SK-N-DZ (cell line): ENCODE measurements around the gene HPS3.

Source experiments
- DNase-seq: peaks from one replicate; pipeline ENCODE4 v3.0.0-alpha.2; 2015; ENCODE audit warnings: low spot score

Gene HPS3

DNA sequence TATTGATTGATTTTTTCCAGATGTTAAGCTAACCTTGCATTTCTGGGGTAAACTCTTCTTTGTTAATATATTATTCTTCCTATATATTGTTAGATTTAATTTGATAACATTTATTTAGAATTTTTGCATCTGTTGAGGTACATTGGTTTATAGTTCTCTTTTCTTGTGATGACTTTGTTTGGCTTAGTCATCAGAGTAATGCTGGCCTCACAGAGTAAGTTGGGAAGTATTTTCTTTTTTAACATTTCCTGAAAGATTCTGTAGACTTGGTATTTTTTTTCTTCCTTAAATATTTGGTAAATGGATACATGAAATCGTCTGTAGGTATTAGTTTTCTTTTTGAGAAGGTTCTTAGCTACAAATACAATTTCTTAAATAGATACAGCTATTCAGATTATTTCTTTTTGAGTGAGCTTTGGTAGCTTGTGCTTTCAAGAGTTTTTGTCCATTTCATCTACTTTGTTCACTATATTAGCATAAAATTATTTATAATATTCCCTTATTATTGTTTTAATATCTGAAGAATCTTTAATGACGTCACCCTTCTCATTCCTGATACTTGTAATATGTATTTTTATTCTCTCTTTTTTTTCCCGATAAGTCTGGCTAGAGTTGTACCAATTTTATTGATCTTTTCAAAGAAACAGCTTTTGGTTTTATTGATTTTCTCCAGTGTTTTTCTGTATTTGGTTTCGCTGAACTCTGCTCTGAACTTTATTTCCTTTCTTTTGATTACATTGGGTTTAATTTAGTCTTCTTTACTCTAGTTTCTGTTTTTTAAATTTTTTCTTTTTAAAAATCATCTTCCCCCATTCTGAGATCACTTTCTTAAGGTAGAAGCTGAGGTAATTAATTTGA lies 6.5 kb upstream of the HPS3 start:
- no peak for DNase-seq

- DNase-seq: no peak
Measured at GRCh38 chr3:149128821-149129220, 617 bp upstream of the HPS3 start.

DNA sequence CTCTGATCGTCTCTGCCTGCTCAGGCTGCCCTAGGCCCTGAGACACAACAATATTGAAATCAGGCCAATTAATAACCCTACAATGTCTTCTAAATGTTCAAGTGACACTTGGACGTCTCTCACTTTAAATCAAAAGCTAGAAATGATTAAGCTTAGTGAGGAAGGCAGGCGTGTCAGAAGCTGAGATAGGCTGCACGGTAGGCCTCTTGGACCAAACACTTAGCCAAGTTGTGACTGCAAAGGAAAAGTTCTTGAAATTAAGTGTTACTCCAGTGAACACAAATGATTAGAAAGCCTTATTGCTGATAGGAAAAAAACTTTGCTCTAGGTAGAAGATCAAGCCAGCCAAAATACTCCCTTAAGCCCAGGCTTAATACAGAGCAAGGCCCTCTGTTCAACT lies 2.2 kb downstream of the HPS3 start:
- no peak for DNase-seq

GRCh38 chr3:149134575-149134974 lies 5.1 kb downstream of the HPS3 start:
- DNase-seq: no peak

DNA sequence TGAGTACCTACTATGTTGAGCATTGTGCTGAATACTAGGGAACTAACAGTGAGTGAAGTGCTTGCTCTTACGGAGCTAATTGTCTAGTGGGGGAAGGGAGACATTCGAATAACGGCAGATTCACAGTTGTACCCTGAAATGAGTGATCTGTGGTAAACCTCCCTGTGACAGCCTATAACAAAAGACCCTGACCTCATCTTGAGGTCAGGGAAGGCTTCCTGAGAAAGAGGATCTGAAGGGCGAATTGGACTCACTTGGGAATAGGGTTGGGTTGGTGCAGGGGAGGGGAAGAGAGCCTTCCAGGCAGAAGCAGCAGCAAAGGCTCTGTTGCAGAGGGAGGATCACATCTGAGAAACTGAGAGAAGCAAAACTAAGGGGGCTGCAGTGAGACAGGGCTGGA lies 13.2 kb downstream of the HPS3 start:
- DNase-seq: no peak

- no peak for DNase-seq
Measured at GRCh38 chr3:149145356-149145755, 15.9 kb downstream of the HPS3 start.

GRCh38 chr3:149145974-149146373 lies 16.5 kb downstream of the HPS3 start:
- DNase-seq: no peak

DNA sequence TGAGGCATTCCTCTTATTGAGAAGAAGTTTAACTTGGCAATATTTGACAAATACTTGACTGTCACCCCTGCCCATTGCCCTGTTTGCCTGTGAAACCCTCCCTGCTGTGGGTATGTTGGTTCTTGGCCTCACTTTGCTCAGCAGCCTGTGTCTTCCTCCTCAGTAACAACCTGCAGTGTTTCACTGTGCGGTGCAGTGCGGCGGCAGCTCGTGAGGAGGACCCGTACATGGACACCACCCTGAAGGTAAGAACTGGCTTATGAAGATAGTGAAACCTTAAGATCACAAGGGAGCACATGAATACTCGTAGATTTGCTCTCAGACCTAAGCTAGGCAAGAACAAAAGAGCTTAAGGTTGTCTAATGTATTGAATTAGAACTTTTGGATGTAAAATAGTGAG lies 21.0 kb downstream of the HPS3 start:
- no peak for DNase-seq

DNA sequence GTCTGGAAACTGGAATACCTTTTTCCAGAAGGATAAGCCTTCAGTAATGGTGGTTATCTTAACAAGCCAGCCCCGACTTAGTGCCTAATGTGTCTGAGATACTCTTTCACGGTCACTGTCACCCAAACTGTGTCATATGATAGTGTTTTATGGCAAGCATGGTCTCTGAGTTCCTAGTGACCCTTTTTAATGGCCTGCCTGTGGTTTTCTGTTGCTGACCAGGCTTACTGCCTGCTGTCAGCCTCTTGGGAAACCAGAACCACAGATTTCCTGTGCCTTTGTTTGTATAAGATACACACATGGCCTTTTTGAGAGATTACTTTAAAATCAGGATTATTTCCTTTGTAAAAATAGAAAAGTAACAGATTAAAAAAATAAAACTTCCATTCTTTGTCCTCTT lies 22.4 kb downstream of the HPS3 start:
- DNase-seq: no peak

GRCh38 chr3:149152420-149152819 lies 23.0 kb downstream of the HPS3 start:
- no peak for DNase-seq

DNA sequence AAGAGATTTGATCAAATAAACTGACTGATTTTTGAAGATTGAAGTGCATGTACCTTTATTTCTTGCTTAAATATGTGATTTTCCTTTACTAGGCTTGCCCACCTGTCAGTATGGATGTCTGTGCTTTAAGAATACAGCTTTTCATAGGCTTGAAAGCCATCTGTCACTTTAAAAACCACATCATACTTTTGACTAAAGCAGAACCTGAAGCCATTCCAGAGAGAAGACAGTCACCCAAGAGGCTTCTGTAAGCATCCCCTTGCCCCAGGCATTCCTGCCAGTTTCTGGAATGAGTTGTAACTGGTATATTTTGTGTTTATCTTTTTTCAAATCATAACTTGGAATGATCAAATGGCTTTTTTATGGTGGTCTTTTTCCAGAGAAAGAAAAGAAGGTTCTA lies 24.0 kb downstream of the HPS3 start:
- DNase-seq: no peak

GRCh38 chr3:149160754-149161300 lies 31.4 kb downstream of the HPS3 start:
- DNase-seq: no peak

- no peak for DNase-seq
Measured at GRCh38 chr3:149162007-149162406, 32.6 kb downstream of the HPS3 start.

DNA sequence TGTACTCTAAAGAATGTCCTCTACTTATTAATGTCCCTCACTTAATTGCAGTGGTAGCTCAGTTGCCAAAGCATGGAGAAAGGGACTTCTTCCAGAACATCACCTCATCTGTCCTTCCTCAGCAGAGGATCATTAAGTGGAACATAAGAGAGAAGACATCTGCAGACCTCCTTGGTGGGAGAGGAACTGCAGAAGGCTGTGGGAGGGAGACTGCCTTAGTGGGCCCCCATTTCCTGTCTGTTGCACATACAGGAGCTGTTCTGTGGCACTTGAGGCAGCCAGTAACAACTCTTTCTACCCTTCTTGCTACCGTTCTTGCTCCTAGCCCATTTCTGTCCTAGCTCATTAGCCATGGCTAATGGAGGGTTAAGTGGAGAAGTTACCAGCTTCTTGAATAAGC lies 33.6 kb downstream of the HPS3 start:
- DNase-seq: no peak

- DNase-seq: no peak
Measured at GRCh38 chr3:149167898-149168297, 38.5 kb downstream of the HPS3 start.

- no peak for DNase-seq
Measured at GRCh38 chr3:149170672-149171071, 41.2 kb downstream of the HPS3 start.

- no peak for DNase-seq
Measured at GRCh38 chr3:149174901-149175300, 45.5 kb downstream of the HPS3 start.

GRCh38 chr3:149177122-149177521 lies 47.7 kb downstream of the HPS3 start:
- no peak for DNase-seq

- no peak for DNase-seq
Measured at GRCh38 chr3:149179220-149179619, 49.8 kb downstream of the HPS3 start.

DNA sequence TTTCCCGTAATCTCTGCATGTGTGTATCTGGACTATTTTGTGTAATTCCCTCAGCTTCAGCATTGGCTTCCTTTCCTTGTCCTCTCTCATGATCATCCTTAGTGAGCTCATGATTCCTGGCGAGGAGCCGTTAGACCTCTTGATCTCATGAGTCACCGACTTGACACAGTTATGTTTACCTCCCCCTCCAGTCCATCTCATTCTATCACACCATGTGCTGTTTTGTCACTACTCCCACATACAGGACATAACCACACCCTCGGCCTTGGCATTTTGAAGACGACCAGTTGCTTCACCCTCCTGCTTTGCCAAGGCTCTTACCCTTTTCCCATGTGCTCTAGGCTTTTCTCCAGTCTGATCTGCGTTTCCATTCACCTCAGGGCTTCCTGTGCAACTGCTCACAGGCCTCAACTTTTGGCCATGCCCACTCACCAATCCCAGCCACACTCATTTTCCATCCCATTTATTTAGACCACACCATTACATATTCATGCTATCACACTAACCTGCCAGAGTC lies 50.7 kb downstream of the HPS3 start:
- no peak for DNase-seq

DNA sequence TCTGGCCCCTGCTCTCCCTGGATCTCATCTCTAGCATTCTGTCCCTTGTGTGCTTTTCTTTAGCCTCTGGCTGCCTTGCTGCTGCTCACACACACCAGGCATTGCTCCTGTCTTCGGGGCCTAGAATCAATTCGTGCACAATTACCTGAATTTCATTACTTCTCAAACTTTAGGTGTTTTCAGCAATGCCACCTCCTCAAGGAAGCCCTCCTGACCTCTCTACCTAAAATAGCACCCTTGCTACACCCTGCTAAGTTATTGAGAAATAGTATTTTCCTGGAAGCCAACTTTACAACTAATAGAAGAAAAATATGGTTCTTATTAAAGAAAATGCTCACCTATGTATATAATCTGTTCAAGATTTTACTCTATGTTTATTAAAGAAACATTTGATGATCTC lies 51.7 kb downstream of the HPS3 start:
- DNase-seq: no peak

DNA sequence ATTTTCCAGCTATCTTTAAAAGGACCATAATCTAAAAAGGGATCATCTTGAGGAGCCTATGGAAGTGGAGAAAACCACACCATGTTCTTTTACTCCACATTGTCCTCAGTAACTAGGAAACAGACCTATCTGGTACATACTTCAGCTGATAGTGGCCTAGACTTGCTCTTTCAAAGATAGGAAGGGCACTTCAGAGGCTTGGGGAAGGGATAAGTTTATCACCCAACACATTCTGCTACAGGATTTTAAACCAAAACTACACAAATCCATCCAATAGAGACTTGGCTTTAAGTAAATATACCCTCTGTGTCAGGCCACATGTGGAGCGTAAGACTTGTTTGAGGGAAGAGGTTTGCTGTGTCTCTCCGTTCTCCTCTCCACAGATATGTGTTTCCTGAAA lies 56.8 kb downstream of the HPS3 start:
- no peak for DNase-seq

DNA sequence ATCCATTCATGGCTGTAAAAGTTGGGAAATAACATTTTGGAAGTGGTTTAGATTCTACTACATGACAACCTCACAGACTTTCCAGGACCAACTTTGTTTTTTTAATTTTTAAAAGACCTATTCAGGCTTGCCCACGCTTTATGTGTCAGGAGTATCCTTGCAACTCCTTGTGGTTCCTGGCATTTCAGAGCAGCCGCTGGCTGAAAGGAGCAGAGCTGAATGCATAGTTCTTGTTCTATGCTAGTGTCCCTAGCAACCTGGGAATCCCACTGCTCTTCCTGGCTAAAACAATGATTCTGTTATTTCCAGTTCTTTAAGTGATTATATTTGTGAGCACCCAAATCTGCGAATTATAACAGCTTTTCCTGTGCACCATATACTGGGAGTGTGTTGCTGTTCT lies 57.3 kb downstream of the HPS3 start:
- DNase-seq: no peak
